ENCODE data around the gene AMN1. TPM values are rescaled to one million over a fixed set of nuclear protein-coding genes. Genes with fewer than 3 reads are reported as not detected.

Gene AMN1
- total and polyA plus RNA-seq, 2 donors (not counting 1 experiment from before 2014, with no cell fraction given): 9.1 to 10.4 TPM

DNA sequence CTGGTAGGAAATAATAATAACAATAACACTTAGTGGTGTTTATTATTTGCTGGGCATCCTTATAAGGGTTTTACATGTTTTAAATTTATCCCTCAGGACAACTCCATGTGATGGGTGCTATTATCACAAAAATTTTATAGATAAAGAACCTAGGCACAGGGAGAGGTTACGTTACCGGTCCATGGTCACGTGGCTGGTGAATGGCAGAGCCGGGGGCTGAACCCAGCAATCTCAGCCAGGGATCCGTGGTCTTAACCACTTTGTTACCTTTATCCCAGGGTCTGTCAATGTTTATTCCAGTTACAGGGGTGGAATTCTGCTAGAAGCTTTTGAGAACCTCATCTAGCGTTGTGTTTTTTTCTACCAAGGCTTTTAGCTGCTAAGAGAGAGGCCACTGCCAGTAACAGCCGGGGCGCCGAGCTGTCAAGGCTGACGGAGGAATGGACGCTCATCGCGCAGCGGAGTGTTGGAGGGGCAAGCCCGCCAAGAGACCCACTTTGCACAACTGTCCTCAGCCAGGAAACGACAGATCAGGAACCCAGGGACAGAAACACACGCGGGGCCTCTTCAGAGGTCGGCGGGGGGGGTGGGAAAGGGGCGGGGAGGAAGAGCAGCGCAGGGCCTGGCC lies 418 bp downstream of the AMN1 start:
- H2AFZ ChIP-seq (ENCODE audit: low read length): peak overlapping the region; percentile 92
- H3K9me3 ChIP-seq (ENCODE audit: control insufficient read depth, insufficient read depth, low read depth, low read length): no peaks in the 10 kb centered on the region
- H3K4me2 ChIP-seq (ENCODE audit: extremely low read depth, insufficient read depth, low read length): peak overlapping the region; percentile 89
- no peak for TF ChIP-seq EZH2 (IDR thresholded peaks at IDR 0.05; ENCODE audit: low read length, missing control alignments)
- TF ChIP-seq, protein P1, sequence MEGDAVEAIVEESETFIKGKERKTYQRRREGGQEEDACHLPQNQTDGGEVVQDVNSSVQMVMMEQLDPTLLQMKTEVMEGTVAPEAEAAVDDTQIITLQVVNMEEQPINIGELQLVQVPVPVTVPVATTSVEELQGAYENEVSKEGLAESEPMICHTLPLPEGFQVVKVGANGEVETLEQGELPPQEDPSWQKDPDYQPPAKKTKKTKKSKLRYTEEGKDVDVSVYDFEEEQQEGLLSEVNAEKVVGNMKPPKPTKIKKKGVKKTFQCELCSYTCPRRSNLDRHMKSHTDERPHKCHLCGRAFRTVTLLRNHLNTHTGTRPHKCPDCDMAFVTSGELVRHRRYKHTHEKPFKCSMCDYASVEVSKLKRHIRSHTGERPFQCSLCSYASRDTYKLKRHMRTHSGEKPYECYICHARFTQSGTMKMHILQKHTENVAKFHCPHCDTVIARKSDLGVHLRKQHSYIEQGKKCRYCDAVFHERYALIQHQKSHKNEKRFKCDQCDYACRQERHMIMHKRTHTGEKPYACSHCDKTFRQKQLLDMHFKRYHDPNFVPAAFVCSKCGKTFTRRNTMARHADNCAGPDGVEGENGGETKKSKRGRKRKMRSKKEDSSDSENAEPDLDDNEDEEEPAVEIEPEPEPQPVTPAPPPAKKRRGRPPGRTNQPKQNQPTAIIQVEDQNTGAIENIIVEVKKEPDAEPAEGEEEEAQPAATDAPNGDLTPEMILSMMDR (conservative IDR thresholded peaks at IDR 0.05 in 1 of 2, IDR thresholded peaks at IDR 0.05 in 1 of 2; ENCODE audit: low read depth in 1 of 2, low read length in 2 of 2): no peak
- H3K4me3 ChIP-seq (replicated peaks in 1 of 4; ENCODE audit: control extremely low read depth in 1 of 4, insufficient read depth in 1 of 4, low read depth in 3 of 4, low read length in 4 of 4): peak overlapping the region; percentile 77 to 84 (median 82)
- no peak for DNase-seq (ENCODE audit: low read depth in 2 of 2)
- H3K9ac ChIP-seq (ENCODE audit: insufficient read depth, low read length): peak overlapping the region; percentile 73
- no peaks in the 10 kb centered on the region for H3K79me2 ChIP-seq (ENCODE audit: control insufficient read depth, insufficient read depth, low read length)
- H3K36me3 ChIP-seq (ENCODE audit: control insufficient read depth, insufficient read depth, low read length): no peaks in the 10 kb centered on the region
- H3K27me3 ChIP-seq (ENCODE audit: control insufficient read depth, insufficient read depth, low read length): no peaks in the 10 kb centered on the region
- H4K20me1 ChIP-seq (ENCODE audit: control insufficient read depth, extremely low read depth, insufficient read depth, low read length): no peaks in the 10 kb centered on the region
- peak overlapping the region; percentile 90 for H3K27ac ChIP-seq (ENCODE audit: insufficient read depth, low read length)
- H3K4me1 ChIP-seq (ENCODE audit: control insufficient read depth, extremely low read depth, insufficient read depth, low read length): peaks cover 5% of the 10 kb centered on the region

DNA sequence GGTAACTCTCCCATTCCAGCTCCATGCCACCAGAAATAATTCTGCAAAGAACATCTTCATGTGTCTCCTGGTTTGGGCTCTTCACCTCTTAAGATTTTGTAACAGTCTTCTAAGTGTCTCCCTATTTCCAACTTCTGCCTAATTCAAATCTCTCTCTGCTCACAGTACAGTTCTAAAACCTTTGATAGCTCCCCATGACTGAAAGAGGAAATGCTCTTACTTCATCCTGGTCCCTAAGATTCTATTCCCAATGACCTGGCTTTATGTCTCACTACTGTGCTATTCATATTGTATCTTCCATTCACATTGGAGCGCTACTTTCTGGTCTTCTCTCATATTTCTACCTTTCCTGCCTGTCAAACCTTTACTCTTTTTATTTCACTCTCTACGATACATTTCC lies 1.6 kb downstream of the AMN1 start:
- H3K27me3 ChIP-seq (ENCODE audit: control insufficient read depth, insufficient read depth, low read length): no peaks in the 10 kb centered on the region
- no peak overlapping the region for H3K27ac ChIP-seq (ENCODE audit: insufficient read depth, low read length)
- TF ChIP-seq, protein P1 (conservative IDR thresholded peaks at IDR 0.05 in 1 of 2, IDR thresholded peaks at IDR 0.05 in 1 of 2; ENCODE audit: low read depth in 1 of 2, low read length in 2 of 2): no peak
- TF ChIP-seq EZH2 (IDR thresholded peaks at IDR 0.05; ENCODE audit: low read length, missing control alignments): no peak
- H2AFZ ChIP-seq (ENCODE audit: low read length): no peak overlapping the region
- no peaks in the 10 kb centered on the region for H4K20me1 ChIP-seq (ENCODE audit: control insufficient read depth, extremely low read depth, insufficient read depth, low read length)
- H3K4me3 ChIP-seq (replicated peaks in 1 of 4; ENCODE audit: control extremely low read depth in 1 of 4, insufficient read depth in 1 of 4, low read depth in 3 of 4, low read length in 4 of 4): no peak overlapping the region
- H3K36me3 ChIP-seq (ENCODE audit: control insufficient read depth, insufficient read depth, low read length): no peaks in the 10 kb centered on the region
- no peaks in the 10 kb centered on the region for H3K9me3 ChIP-seq (ENCODE audit: control insufficient read depth, insufficient read depth, low read depth, low read length)
- no peak overlapping the region for H3K4me2 ChIP-seq (ENCODE audit: extremely low read depth, insufficient read depth, low read length)
- no peaks in the 10 kb centered on the region for H3K4me1 ChIP-seq (ENCODE audit: control insufficient read depth, extremely low read depth, insufficient read depth, low read length)
- no peak overlapping the region for H3K9ac ChIP-seq (ENCODE audit: insufficient read depth, low read length)
- no peaks in the 10 kb centered on the region for H3K79me2 ChIP-seq (ENCODE audit: control insufficient read depth, insufficient read depth, low read length)
- DNase-seq (ENCODE audit: low read depth in 2 of 2): no peak

GRCh38 chr12:31726575-31726974 lies 2.2 kb downstream of the AMN1 start:
- no peaks in the 10 kb centered on the region for H3K9me3 ChIP-seq (ENCODE audit: control insufficient read depth, insufficient read depth, low read depth, low read length)
- no peaks in the 10 kb centered on the region for H3K27me3 ChIP-seq (ENCODE audit: control insufficient read depth, insufficient read depth, low read length)
- H4K20me1 ChIP-seq (ENCODE audit: control insufficient read depth, extremely low read depth, insufficient read depth, low read length): no peaks in the 10 kb centered on the region
- no peaks in the 10 kb centered on the region for H3K4me1 ChIP-seq (ENCODE audit: control insufficient read depth, extremely low read depth, insufficient read depth, low read length)
- H3K27ac ChIP-seq (ENCODE audit: insufficient read depth, low read length): no peak overlapping the region
- no peak overlapping the region for H3K9ac ChIP-seq (ENCODE audit: insufficient read depth, low read length)
- H3K79me2 ChIP-seq (ENCODE audit: control insufficient read depth, insufficient read depth, low read length): no peaks in the 10 kb centered on the region
- H3K36me3 ChIP-seq (ENCODE audit: control insufficient read depth, insufficient read depth, low read length): no peaks in the 10 kb centered on the region
- no peak overlapping the region for H2AFZ ChIP-seq (ENCODE audit: low read length)
- H3K4me3 ChIP-seq (replicated peaks in 1 of 4; ENCODE audit: control extremely low read depth in 1 of 4, insufficient read depth in 1 of 4, low read depth in 3 of 4, low read length in 4 of 4): no peak overlapping the region
- TF ChIP-seq, protein P1 (conservative IDR thresholded peaks at IDR 0.05 in 1 of 2, IDR thresholded peaks at IDR 0.05 in 1 of 2; ENCODE audit: low read depth in 1 of 2, low read length in 2 of 2): no peak
- no peak for TF ChIP-seq EZH2 (IDR thresholded peaks at IDR 0.05; ENCODE audit: low read length, missing control alignments)
- H3K4me2 ChIP-seq (ENCODE audit: extremely low read depth, insufficient read depth, low read length): no peak overlapping the region
- no peak for DNase-seq (ENCODE audit: low read depth in 2 of 2)
